GM19328 (cell line): ENCODE data around the gene PSMB11.
A peak's percentile ranks its signal among the peaks of the same experiment; 100 is the strongest.
"Not testable (repeated sequence)": the region's sequence is repeated elsewhere in the genome, so short reads cannot be mapped to it uniquely, and the experiment has no call there.

Experiments
- ATAC-seq: cut with Tn5 transposase; IDR thresholded peaks from one replicate; pipeline ENCODE4 v1.9.1; 2021; ENCODE audit warnings: mild to moderate bottlenecking, moderate library complexity; ENCODE audit not compliant: unreplicated experiment

Gene PSMB11

GRCh38 chr14:23013749-23014054 lies 28.3 kb upstream of the PSMB11 start:
- not testable (repeated sequence) for ATAC-seq

- ATAC-seq: no peak
These were observed 26.4 kb upstream of the PSMB11 start for GRCh38 chr14:23015618-23016017.

- no peak for ATAC-seq
These were observed 24.9 kb upstream of the PSMB11 start for GRCh38 chr14:23017091-23017490.

- ATAC-seq: no peak
These were observed 23.9 kb upstream of the PSMB11 start for GRCh38 chr14:23018107-23018506.

GRCh38 chr14:23020143-23021128 lies 21.6 kb upstream of the PSMB11 start:
- no peak for ATAC-seq

- no peak for ATAC-seq
These were observed 20.6 kb upstream of the PSMB11 start for GRCh38 chr14:23021434-23021833.

GRCh38 chr14:23021889-23022442 lies 20.0 kb upstream of the PSMB11 start:
- ATAC-seq: no peak

- no peak for ATAC-seq
These were observed 18.8 kb upstream of the PSMB11 start for GRCh38 chr14:23023022-23023794.

GRCh38 chr14:23023795-23024152 lies 18.2 kb upstream of the PSMB11 start:
- no peak for ATAC-seq

GRCh38 chr14:23024612-23025075 lies 17.4 kb upstream of the PSMB11 start:
- ATAC-seq: no peak

GRCh38 chr14:23025151-23025814 lies 16.7 kb upstream of the PSMB11 start:
- ATAC-seq: no peak

- ATAC-seq: no peak
These were observed 13.2 kb upstream of the PSMB11 start for GRCh38 chr14:23028799-23029198.

GRCh38 chr14:23030936-23031335 lies 11.1 kb upstream of the PSMB11 start:
- ATAC-seq: no peak

GRCh38 chr14:23033251-23033727 lies 8.7 kb upstream of the PSMB11 start:
- ATAC-seq: no peak

- no peak for ATAC-seq
These were observed 8.1 kb upstream of the PSMB11 start for GRCh38 chr14:23033801-23034497.

- ATAC-seq: peak; percentile 93
These were observed 7.3 kb upstream of the PSMB11 start, which contains the start of gene PSMB5 for GRCh38 chr14:23034498-23035302. TSS of gene PSMB5 (minus strand) at chr14:23034900. CDS start at chr14:23034881, 19 bp downstream.

- no peak for ATAC-seq
These were observed 6.5 kb upstream of the PSMB11 start for GRCh38 chr14:23035303-23036144.

GRCh38 chr14:23040100-23040499 lies 1.9 kb upstream of the PSMB11 start:
- no peak for ATAC-seq
